ENCODE results near the gene ZSWIM9.

The ZSWIM9 gene

GRCh38 chr19:48182434-48182833, 12.0 kb downstream of the ZSWIM9 start:
- no peak overlapping the region for H3K4me3 ChIP-seq (ENCODE audit: low read length)
- H3K9ac ChIP-seq (ENCODE audit: low read length) = no peak overlapping the region

GRCh38 chr19:48183356-48183755, 12.9 kb downstream of the ZSWIM9 start:
- Histone ChIP-seq H3K27me3 (ENCODE audit: control insufficient read depth, insufficient read depth, low read length) (no peaks in the 10 kb centered on the region), H3K36me3 (ENCODE audit: control insufficient read depth, insufficient read depth, low read length) (peaks cover 2% of the 10 kb centered on the region), H3K9ac (ENCODE audit: low read length) (no peak overlapping the region), H3K4me1 (ENCODE audit: control insufficient read depth, insufficient read depth, low read length) (no peaks in the 10 kb centered on the region), H3K4me3 (ENCODE audit: low read length) (no peak overlapping the region), H3K27ac (ENCODE audit: low read depth, low read length) (no peak overlapping the region)

More at GRCh38 chr19:48182434-48182833, 12.0 kb downstream of the ZSWIM9 start:
- H3K27me3 ChIP-seq (ENCODE audit: control insufficient read depth, insufficient read depth, low read length) = no peaks in the 10 kb centered on the region
- H3K36me3 ChIP-seq (ENCODE audit: control insufficient read depth, insufficient read depth, low read length) = no peaks in the 10 kb centered on the region
- no peak overlapping the region for H3K27ac ChIP-seq (ENCODE audit: low read depth, low read length)
- H3K4me1 ChIP-seq (ENCODE audit: control insufficient read depth, insufficient read depth, low read length) = no peaks in the 10 kb centered on the region

- no peaks in the 10 kb centered on the region for H3K27me3 ChIP-seq (ENCODE audit: control insufficient read depth, insufficient read depth, low read length)
- no peak overlapping the region for H3K9ac ChIP-seq (ENCODE audit: low read length)
- H3K4me3 ChIP-seq (ENCODE audit: low read length) = no peak overlapping the region
- H3K4me1 ChIP-seq (ENCODE audit: control insufficient read depth, insufficient read depth, low read length) = no peaks in the 10 kb centered on the region
- H3K36me3 ChIP-seq (ENCODE audit: control insufficient read depth, insufficient read depth, low read length) = peaks cover 4% of the 10 kb centered on the region
- H3K27ac ChIP-seq (ENCODE audit: low read depth, low read length) = no peak overlapping the region
Measured at GRCh38 chr19:48186015-48186414, 15.5 kb downstream of the ZSWIM9 start.

GRCh38 chr19:48186541-48186991, 16.1 kb downstream of the ZSWIM9 start:
- no peaks in the 10 kb centered on the region for H3K4me1 ChIP-seq (ENCODE audit: control insufficient read depth, insufficient read depth, low read length)
- H3K27me3 ChIP-seq (ENCODE audit: control insufficient read depth, insufficient read depth, low read length) = no peaks in the 10 kb centered on the region
- H3K27ac ChIP-seq (ENCODE audit: low read depth, low read length) = no peak overlapping the region
- peaks cover 6% of the 10 kb centered on the region for H3K36me3 ChIP-seq (ENCODE audit: control insufficient read depth, insufficient read depth, low read length)
- no peak overlapping the region for H3K4me3 ChIP-seq (ENCODE audit: low read length)
- no peak overlapping the region for H3K9ac ChIP-seq (ENCODE audit: low read length)

DNA sequence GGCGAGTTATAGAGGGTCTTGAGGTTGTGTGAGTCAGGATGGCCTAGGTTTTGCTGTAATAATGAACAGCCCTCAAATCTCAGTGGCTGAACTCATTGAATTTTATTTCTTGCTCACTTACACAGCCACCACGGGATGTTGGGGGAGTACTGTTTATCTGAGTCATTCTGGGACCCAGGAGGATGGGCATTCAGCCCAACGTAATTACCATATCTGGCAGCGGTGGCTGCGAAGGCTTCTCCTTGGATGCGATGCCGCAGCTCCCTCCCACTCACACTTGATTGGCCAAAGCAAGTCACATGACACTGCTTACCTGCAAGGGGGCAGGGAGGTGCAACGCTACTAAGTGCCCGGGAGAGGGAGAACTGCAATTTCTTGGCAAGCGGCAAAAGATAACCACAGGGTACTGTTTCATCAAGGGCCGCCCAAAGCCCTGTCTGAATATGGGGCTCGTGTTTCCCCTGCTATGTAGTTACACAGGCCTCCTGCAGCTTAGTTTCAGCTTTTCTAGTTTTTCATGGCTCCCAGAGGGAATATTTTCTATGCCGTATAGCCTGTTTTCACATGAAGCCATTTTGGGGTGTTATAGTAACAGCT, 19.9 kb downstream of the ZSWIM9 start:
- Histone ChIP-seq H3K36me3 (ENCODE audit: control insufficient read depth, insufficient read depth, low read length) (peaks cover 7% of the 10 kb centered on the region), H3K4me1 (ENCODE audit: control insufficient read depth, insufficient read depth, low read length) (no peaks in the 10 kb centered on the region), H3K9ac (ENCODE audit: low read length) (no peak overlapping the region), H3K27ac (ENCODE audit: low read depth, low read length) (no peak overlapping the region), H3K27me3 (ENCODE audit: control insufficient read depth, insufficient read depth, low read length) (no peaks in the 10 kb centered on the region), H3K4me3 (ENCODE audit: low read length) (no peak overlapping the region)

- no peak overlapping the region for H3K9ac ChIP-seq (ENCODE audit: low read length)
- H3K4me1 ChIP-seq (ENCODE audit: control insufficient read depth, insufficient read depth, low read length) = no peaks in the 10 kb centered on the region
- H3K4me3 ChIP-seq (ENCODE audit: low read length) = no peak overlapping the region
- peaks cover 7% of the 10 kb centered on the region for H3K36me3 ChIP-seq (ENCODE audit: control insufficient read depth, insufficient read depth, low read length)
- H3K27me3 ChIP-seq (ENCODE audit: control insufficient read depth, insufficient read depth, low read length) = no peaks in the 10 kb centered on the region
- no peak overlapping the region for H3K27ac ChIP-seq (ENCODE audit: low read depth, low read length)
Measured at GRCh38 chr19:48190885-48191284, 20.4 kb downstream of the ZSWIM9 start.

- H3K27me3 ChIP-seq (ENCODE audit: control insufficient read depth, insufficient read depth, low read length) = no peaks in the 10 kb centered on the region
- H3K27ac ChIP-seq (ENCODE audit: low read depth, low read length) = no peak overlapping the region
- peaks cover 7% of the 10 kb centered on the region for H3K36me3 ChIP-seq (ENCODE audit: control insufficient read depth, insufficient read depth, low read length)
- H3K4me3 ChIP-seq (ENCODE audit: low read length) = no peak overlapping the region
- no peak overlapping the region for H3K9ac ChIP-seq (ENCODE audit: low read length)
- no peaks in the 10 kb centered on the region for H3K4me1 ChIP-seq (ENCODE audit: control insufficient read depth, insufficient read depth, low read length)
Measured at GRCh38 chr19:48192750-48193149, 22.3 kb downstream of the ZSWIM9 start.

DNA sequence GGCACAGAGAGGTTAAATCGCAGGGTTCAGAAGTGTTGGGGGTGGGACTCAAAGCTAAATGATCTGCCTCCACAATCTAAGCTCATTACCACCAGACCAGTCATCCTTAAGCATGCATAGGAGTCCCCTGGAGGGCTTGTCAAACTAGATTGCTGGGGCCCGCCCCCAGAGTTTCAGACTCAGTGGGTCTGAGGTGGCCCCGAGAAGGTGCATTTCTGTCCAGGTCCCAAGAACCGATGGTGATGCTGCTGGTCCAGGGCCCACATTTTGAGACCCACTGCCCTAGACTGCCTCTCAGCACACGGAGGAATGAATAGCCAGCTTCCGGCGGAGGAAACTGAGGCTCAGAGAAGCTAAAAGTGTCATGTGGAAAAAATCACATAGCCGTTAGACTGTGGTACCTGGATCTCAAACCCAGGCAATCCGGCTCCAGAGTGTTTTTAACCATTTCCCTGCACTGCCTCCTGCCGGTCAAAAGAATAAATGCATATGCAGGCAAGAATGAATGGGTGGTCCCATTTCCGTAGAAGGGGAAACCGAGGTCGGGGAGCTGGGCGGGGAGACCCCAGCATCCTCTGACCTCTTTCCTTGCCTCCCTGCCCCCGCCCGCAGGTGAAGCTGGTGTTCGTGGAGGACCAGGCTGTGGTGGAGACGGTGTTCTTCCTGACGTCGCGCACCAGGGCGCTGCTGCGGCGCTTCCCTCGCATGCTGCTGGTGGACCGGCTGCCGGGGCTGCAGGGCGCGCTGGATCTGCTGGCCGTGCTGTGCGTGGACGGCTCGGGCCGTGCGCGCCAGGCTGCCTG, 23.8 kb downstream of the ZSWIM9 start:
- Histone ChIP-seq H3K27me3 (ENCODE audit: control insufficient read depth, insufficient read depth, low read length) (no peaks in the 10 kb centered on the region), H3K4me1 (ENCODE audit: control insufficient read depth, insufficient read depth, low read length) (no peaks in the 10 kb centered on the region), H3K36me3 (ENCODE audit: control insufficient read depth, insufficient read depth, low read length) (peaks cover 4% of the 10 kb centered on the region), H3K27ac (ENCODE audit: low read depth, low read length) (no peak overlapping the region), H3K4me3 (ENCODE audit: low read length) (no peak overlapping the region), H3K9ac (ENCODE audit: low read length) (no peak overlapping the region)

- Histone ChIP-seq H3K9ac (ENCODE audit: low read length) (no peak overlapping the region), H3K27ac (ENCODE audit: low read depth, low read length) (no peak overlapping the region), H3K36me3 (ENCODE audit: control insufficient read depth, insufficient read depth, low read length) (peaks cover 4% of the 10 kb centered on the region), H3K4me1 (ENCODE audit: control insufficient read depth, insufficient read depth, low read length) (no peaks in the 10 kb centered on the region), H3K4me3 (ENCODE audit: low read length) (no peak overlapping the region), H3K27me3 (ENCODE audit: control insufficient read depth, insufficient read depth, low read length) (no peaks in the 10 kb centered on the region)
Measured at GRCh38 chr19:48194844-48195830, 24.7 kb downstream of the ZSWIM9 start.

- Histone ChIP-seq H3K36me3 (ENCODE audit: control insufficient read depth, insufficient read depth, low read length) (peaks cover 3% of the 10 kb centered on the region), H3K4me1 (ENCODE audit: control insufficient read depth, insufficient read depth, low read length) (no peaks in the 10 kb centered on the region), H3K27me3 (ENCODE audit: control insufficient read depth, insufficient read depth, low read length) (no peaks in the 10 kb centered on the region), H3K4me3 (ENCODE audit: low read length) (no peak overlapping the region), H3K27ac (ENCODE audit: low read depth, low read length) (no peak overlapping the region), H3K9ac (ENCODE audit: low read length) (no peak overlapping the region)
Measured at GRCh38 chr19:48196321-48196763, 25.9 kb downstream of the ZSWIM9 start.

- H3K4me3 ChIP-seq (ENCODE audit: low read length) = no peak overlapping the region
- H3K36me3 ChIP-seq (ENCODE audit: control insufficient read depth, insufficient read depth, low read length) = no peaks in the 10 kb centered on the region
- H3K27me3 ChIP-seq (ENCODE audit: control insufficient read depth, insufficient read depth, low read length) = no peaks in the 10 kb centered on the region
- no peaks in the 10 kb centered on the region for H3K4me1 ChIP-seq (ENCODE audit: control insufficient read depth, insufficient read depth, low read length)
- no peak overlapping the region for H3K9ac ChIP-seq (ENCODE audit: low read length)
- H3K27ac ChIP-seq (ENCODE audit: low read depth, low read length) = no peak overlapping the region
Measured at GRCh38 chr19:48196933-48197665, 26.6 kb downstream of the ZSWIM9 start.

All from rectal smooth muscle tissue (tissue), 1 donor.